NT2/D1 (cell line): ENCODE data around the gene KRTAP10-9.
"Not testable (repeated sequence)": the region's sequence is repeated elsewhere in the genome, so short reads cannot be mapped to it uniquely, and the experiment has no call there.

ENCODE experiments used
- DNase-seq: peaks from one replicate; pipeline ENCODE4 v3.0.0-alpha.2; 2011; ENCODE audit warnings: low read depth, low spot score
- H3K27me3 ChIP-seq: 2 replicates; pipeline ENCODE4 v1.6.0; 2011; ENCODE audit warnings: mild to moderate bottlenecking; ENCODE audit not compliant: insufficient read length, insufficient read depth
- H3K36me3 ChIP-seq: 2 replicates; pipeline ENCODE4 v1.6.1; 2011; ENCODE audit warnings: mild to moderate bottlenecking, low read length, mixed read lengths; ENCODE audit not compliant: insufficient read depth, insufficient read length
- H3K4me1 ChIP-seq: 2 replicates; pipeline ENCODE4 v1.5.1; 2011; ENCODE audit not compliant: insufficient read depth, insufficient read length
- H3K4me3 ChIP-seq: 2 replicates; pipeline ENCODE4 v1.5.1; 2011; ENCODE audit warnings: low read depth; ENCODE audit not compliant: insufficient read length
- H3K9ac ChIP-seq: 2 replicates; pipeline ENCODE4 v1.6.0; 2011; ENCODE audit warnings: low read depth; ENCODE audit not compliant: insufficient read length
- H3K9me3 ChIP-seq: 2 replicates; pipeline ENCODE4 v1.5.1; 2011; ENCODE audit warnings: mild to moderate bottlenecking, low read length; ENCODE audit not compliant: insufficient read depth
- SUZ12 ChIP-seq: IDR thresholded peaks from 2 replicates; pipeline ENCODE4 v1.6.1; 2011; ENCODE audit not compliant: insufficient read length, insufficient read depth; ENCODE audit errors: extremely low read depth
- YY1 ChIP-seq: IDR thresholded peaks from 2 replicates; pipeline ENCODE4 v1.6.1; 2011; ENCODE audit not compliant: insufficient read length, insufficient read depth
- ZNF274 ChIP-seq: IDR thresholded peaks from 2 replicates; pipeline ENCODE4 v1.6.1; 2011; ENCODE audit warnings: mild to moderate bottlenecking, low read depth, low read length

Gene KRTAP10-9

GRCh38 chr21:44603911-44604310, 23.0 kb upstream of the KRTAP10-9 start:
- H3K9me3 ChIP-seq, result peaks cover 3% of the 10 kb centered on the region
- no peak overlapping the region for H3K9ac ChIP-seq
- H3K27me3 ChIP-seq, result no peaks in the 10 kb centered on the region
- no peaks in the 10 kb centered on the region for H3K36me3 ChIP-seq
- no peak for TF ChIP-seq SUZ12
- no peak for TF ChIP-seq YY1
- no peak for TF ChIP-seq ZNF274
- no peak overlapping the region for H3K4me3 ChIP-seq
- no peaks in the 10 kb centered on the region for H3K4me1 ChIP-seq
- no peak for DNase-seq

- Histone ChIP-seq H3K36me3 (no peaks in the 10 kb centered on the region), H3K4me1 (no peaks in the 10 kb centered on the region), H3K27me3 (no peaks in the 10 kb centered on the region), H3K4me3 (no peak overlapping the region), H3K9ac (no peak overlapping the region), H3K9me3 (peaks cover 20% of the 10 kb centered on the region)
- no peak for DNase-seq
- no peak for TF ChIP-seq ZNF274
- TF ChIP-seq SUZ12, result no peak
- no peak for TF ChIP-seq YY1
These were observed 20.4 kb upstream of the KRTAP10-9 start for GRCh38 chr21:44606495-44606894.

- Histone ChIP-seq H3K27me3 (no peaks in the 10 kb centered on the region), H3K4me3 (no peak overlapping the region), H3K4me1 (peaks cover 2% of the 10 kb centered on the region), H3K9ac (no peak overlapping the region), H3K9me3 (peaks cover 20% of the 10 kb centered on the region), H3K36me3 (no peaks in the 10 kb centered on the region)
- DNase-seq, result no peak
- TF ChIP-seq YY1 (no peak), SUZ12 (no peak), ZNF274 (no peak)
These were observed 17.7 kb upstream of the KRTAP10-9 start for GRCh38 chr21:44609193-44609592.

DNA sequence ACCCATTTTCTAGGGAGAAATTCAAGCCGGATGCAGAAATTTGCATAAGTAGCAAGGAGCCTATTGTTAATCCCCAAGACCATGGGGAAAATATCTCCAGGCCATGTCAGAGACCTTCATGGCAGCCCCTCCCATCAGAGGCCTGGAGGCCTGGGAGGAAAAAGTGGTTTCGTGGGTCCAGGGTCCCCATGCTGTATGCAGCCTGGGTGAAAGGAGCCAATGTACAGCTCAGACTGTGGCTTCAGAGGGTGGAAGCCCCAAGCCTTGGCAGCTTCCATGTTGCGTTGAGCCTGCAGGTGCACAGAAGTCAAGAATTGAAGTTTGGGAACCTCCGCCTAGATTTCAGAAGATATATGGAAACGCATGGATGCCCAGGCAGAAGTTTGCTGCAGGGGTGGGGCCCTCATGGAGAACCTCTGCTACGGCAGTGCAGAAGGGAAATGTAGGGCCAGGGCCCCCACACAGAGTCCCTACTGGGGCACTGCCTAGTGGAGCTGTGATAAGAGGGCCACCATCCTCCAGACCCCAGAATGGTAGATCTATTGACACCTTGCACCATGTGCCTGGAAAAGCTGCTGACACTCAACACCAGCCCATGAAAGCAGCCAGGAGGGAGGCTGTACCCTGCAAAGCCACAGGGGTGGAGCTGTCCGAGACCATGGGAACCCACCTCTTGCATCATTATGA, 16.6 kb upstream of the KRTAP10-9 start:
- not testable (repeated sequence) for H3K4me3 ChIP-seq, H3K9ac ChIP-seq, DNase-seq, H3K4me1 ChIP-seq, H3K36me3 ChIP-seq, H3K27me3 ChIP-seq
- peaks cover 20% of the 10 kb centered on the region for H3K9me3 ChIP-seq

GRCh38 chr21:44611551-44611950, 15.3 kb upstream of the KRTAP10-9 start:
- no peak overlapping the region for H3K4me3 ChIP-seq
- H3K9me3 ChIP-seq, result peaks cover 20% of the 10 kb centered on the region
- TF ChIP-seq SUZ12, result no peak
- TF ChIP-seq ZNF274, result no peak
- no peak for TF ChIP-seq YY1
- no peaks in the 10 kb centered on the region for H3K36me3 ChIP-seq
- H3K27me3 ChIP-seq, result no peaks in the 10 kb centered on the region
- peaks cover 6% of the 10 kb centered on the region for H3K4me1 ChIP-seq
- no peak for DNase-seq
- no peak overlapping the region for H3K9ac ChIP-seq

GRCh38 chr21:44612029-44612486, 14.8 kb upstream of the KRTAP10-9 start, which contains the start of gene KRTAP10-8:
KRTAP10-8 (plus strand) TSS chr21:44612079; CDS start chr21:44612101, 22 bp downstream.
- Histone ChIP-seq H3K4me3 (no peak within 1 kb of the TSS), H3K9me3 (peaks cover 20% of the 10 kb centered on the region), H3K27me3 (no peaks in the 10 kb centered on the region), H3K9ac (no peak within 1 kb of the TSS), H3K4me1 (peaks cover 10% of the 10 kb centered on the region), H3K36me3 (no peaks in the 10 kb centered on the region)
- no peak for DNase-seq
- no peak for TF ChIP-seq ZNF274
- no peak for TF ChIP-seq SUZ12
- TF ChIP-seq YY1, result no peak

DNA sequence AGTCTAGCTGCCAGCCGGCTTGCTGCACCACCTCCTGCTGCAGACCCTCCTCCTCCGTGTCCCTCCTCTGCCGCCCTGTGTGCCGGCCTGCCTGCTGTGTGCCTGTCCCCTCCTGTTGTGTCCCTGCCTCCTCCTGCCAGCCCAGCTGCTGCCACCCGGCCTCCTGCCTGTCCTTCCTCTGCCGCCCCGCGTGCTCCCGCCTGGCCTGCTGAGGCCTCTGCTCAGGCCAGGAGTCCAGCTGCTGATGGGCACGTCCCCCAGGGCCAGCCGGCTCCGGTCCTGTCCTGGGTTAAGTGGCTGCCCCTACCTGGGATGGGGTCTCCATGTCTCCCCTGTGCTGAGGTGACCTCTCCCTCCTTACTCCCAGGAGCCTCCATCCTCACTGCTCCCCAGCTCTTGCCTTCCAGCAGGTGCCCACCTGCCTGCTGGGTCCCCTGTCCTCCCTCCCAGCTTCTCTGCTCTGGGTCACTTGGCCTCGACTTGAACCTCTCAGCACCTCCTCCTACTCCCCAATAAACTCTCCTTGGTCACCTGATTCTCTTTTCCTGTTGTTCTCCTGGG, 14.1 kb upstream of the KRTAP10-9 start:
- Histone ChIP-seq H3K27me3 (no peaks in the 10 kb centered on the region), H3K9me3 (peaks cover 20% of the 10 kb centered on the region), H3K36me3 (no peaks in the 10 kb centered on the region), H3K9ac (no peak overlapping the region), H3K4me3 (no peak overlapping the region), H3K4me1 (peaks cover 14% of the 10 kb centered on the region)
- DNase-seq, result no peak
- TF ChIP-seq ZNF274 (no peak), YY1 (no peak), SUZ12 (no peak)
